ENCODE results near the gene PRRT4. TPM values are rescaled to one million over a fixed set of nuclear protein-coding genes. Genes with fewer than 3 reads are reported as not detected.

Gene PRRT4
- total RNA-seq, result 0.17 TPM in 1 of 2 replicates, not detected in the other

- no peak for DNase-seq (ENCODE audit: low read depth)
Measured at GRCh38 chr7:128361411-128362379, at the start of gene PRRT4. Gene PRRT4, minus strand, starts transcription at chr7:128361690.

DNA sequence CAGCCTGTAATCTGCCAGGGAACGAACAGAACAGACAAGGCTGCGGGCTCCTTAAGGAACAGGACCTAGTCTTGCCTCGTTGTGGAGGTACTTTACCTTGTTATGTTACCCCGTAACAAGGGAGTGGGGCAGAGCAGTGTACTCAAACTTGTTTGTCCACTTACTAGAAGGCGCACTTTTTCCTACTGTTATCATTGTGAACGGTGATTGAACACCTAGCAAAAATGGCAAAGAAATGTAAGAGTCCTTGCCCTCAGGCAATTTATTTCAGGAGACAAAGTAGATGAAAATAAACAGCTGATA lies 48.9 kb upstream of the PRRT4 start:
- DNase-seq (ENCODE audit: low read depth), result peak; percentile 56

GRCh38 chr7:128409596-128410450 lies 48.3 kb upstream of the PRRT4 start, which contains the start of gene IMPDH1:
Gene IMPDH1, minus strand, starts transcription at chr7:128409982. Its CDS starts 81 bp downstream, at chr7:128409901.
- DNase-seq (ENCODE audit: low read depth), result no peak

DNA sequence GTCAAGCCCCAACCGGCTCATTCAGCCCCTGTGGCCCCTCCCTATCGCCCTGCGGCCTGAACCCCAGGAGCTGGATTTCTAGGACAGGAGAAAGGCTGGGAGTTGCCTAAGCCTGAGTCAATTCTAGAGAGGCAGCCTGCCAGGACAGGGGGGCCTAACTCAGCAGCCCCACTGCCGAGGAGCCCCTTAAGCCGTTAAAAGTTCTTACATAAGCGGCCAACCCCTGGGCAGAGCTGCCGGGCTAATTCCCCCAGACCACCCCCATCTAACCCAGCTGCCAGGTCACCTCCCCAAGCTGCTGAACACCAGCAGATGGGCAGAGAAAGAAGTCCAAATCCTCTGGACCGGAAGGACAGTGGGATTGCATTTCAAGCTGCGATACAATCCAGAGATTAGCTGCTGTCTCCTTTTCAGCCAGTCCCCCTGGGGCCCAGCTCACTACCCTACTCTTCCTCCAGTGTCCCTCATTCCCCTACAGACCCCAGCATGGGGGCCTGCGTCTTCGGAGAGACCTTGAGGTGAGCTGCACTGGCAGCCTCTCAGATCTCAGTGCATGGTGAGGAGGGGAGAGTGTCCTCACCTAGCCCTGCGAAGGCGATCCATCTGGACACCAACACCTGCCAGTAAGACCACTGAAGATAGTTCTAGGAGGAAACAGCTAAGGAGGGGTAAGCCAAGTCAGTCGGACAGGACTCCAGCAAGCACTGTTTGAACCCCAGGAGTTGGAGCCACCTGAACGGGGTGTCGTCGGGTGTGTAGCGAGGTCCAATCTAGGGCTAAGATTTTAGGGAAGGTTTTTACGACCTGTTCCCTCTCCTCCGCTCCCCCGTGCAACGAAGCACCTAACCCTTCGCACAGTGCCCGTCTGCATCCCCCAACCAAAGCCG lies 47.5 kb upstream of the PRRT4 start:
- DNase-seq (ENCODE audit: low read depth), result no peak

- no peak for DNase-seq (ENCODE audit: low read depth)
Measured at GRCh38 chr7:128407751-128408708, 46.5 kb upstream of the PRRT4 start.

GRCh38 chr7:128407233-128407589 lies 45.7 kb upstream of the PRRT4 start:
- DNase-seq (ENCODE audit: low read depth), result no peak

- no peak for DNase-seq (ENCODE audit: low read depth)
Measured at GRCh38 chr7:128406314-128407232, 45.1 kb upstream of the PRRT4 start.

GRCh38 chr7:128405471-128406313 lies 44.2 kb upstream of the PRRT4 start:
- no peak for DNase-seq (ENCODE audit: low read depth)

DNA sequence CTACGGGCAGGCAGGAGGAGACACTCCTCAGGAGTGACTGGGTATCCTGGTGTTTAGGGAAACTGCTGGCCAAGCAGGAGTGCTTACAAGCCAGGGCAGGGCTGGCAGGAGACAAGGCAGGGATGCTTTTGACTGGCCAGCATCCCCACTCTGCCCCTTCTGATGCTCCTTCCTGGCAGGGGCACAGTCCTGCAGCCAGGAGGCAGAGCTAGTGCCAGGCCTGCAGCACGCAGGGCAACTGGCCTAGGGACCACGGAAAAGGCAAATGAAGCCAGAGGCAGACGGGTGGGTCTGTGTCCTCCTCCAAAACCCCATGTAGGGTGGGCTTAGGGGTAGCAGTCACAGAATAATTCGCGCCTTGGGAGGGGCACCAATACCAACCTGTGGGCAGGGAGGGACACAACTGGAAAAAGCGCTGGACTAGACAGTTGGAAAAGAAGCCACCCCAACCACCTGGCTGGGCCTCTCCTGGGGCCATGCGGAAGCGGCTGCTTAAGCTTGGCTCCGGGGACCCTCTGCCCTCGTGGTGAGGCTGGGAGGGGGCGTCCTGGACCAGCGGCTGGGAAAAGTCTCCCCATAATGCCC lies 43.5 kb upstream of the PRRT4 start:
- no peak for DNase-seq (ENCODE audit: low read depth)

- DNase-seq (ENCODE audit: low read depth), result no peak
Measured at GRCh38 chr7:128404143-128404681, 42.7 kb upstream of the PRRT4 start.

DNA sequence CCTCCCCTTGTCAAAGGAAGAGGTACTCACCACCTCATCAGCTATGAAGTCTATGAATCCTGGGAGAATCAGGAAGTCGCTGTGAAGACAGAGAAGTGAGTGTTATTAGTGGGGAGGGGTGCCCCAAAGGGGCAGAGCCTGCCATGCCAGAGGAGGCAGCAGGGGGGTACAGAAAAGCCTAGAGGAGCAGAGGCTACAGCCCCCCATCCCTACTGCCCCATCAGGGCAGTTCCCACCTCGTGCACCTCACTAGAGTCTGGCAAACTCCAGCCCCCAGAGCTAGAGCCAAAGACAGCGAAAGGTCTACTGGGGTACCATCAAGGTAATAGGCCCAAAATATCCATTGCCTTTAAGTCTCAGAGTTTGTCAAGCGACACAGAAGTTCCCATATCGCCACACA lies 42.2 kb upstream of the PRRT4 start:
- no peak for DNase-seq (ENCODE audit: low read depth)

DNA sequence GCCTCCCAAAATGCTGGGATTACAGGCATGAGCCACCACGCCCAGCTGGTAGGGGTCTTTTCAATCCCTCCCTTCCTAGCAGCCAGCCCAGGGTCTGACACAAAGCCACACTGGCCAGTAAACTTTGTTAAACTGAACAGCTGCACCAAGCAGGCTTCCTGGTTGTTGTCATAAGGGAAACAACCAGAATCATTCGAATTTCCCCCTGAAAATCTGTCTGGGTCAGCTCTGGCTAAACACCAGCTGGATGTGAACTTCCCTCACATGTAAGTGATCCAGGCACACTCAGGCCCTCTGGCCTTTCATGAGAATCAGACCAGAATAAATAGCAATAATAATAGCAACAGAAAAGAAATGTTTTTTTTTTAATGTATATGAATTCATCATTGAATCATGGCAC lies 40.9 kb upstream of the PRRT4 start:
- DNase-seq (ENCODE audit: low read depth), result no peak

GRCh38 chr7:128400566-128400965 lies 39.1 kb upstream of the PRRT4 start:
- DNase-seq (ENCODE audit: low read depth), result no peak

DNA sequence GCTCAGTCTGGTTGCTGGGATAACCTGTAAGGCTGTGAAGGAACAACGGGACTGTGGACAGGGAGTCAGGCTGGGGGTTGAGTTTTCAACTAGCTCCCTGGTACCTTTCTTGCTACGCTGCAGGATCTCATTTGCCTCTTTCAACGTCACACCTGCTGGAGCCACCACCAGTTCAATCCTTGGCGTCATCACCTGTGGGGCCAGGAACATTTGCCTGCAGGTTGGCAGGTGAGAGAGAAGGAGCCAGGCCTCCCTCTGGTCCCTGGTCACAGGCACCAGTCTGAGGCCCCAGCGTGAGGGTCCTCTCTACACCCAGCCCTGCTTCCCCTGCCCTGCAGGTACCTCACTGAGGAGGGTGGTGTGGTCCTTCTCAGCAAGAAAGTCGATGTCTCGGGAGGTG lies 38.5 kb upstream of the PRRT4 start:
- DNase-seq (ENCODE audit: low read depth), result no peak

DNA sequence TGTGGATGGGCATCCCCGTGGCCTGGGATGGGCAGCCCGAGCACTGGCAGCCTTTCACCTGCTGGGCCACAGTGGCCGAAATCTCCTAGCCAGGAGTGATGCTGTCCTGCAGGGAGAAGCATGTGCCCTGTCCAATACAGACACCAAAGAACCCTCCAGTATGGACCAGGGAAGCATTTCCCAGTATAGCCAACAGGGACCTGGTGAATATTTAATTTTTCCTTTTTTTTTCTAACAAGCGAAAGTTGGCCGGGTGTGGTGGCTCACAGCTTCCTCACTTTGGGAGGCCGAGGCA lies 37.3 kb upstream of the PRRT4 start:
- no peak for DNase-seq (ENCODE audit: low read depth)

DNA sequence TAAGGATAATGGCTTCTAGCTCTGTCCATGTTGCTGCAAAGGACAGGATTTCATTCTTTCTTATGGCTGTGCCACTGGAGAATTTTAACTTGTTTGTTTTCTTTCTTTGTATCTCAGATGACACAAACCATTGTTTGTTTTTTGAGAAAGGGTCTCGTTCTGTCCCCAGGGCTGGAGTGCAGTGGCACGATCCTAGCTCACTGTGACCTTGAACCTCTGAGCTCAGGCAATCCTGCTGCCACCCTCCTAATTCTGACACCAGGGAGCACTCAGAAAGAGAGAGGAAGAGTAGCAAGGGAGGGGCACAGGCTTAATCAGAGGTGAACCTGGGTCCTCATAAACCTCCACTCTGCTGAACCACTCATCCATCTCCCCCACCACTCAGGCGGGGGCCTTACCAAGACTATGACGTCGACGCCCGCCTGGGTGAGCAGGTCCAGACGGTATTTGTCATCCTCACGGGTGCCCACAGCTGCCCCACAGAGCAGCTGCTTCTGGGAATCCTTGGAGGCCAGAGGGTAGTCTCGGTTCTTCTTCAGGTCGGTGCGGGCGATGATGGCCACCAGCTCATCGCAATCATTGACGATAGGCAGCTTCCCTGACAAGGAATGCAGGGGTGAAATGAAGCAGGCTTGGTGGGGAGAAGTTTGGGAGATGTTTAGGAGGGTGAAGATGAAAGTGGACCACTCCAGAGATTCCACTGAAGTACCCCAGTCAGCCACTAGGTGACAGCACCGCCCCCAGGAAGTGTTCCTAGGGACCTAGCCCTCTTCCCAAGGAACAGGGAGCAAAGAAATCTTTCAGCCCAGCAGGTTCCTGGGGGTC lies 36.7 kb upstream of the PRRT4 start:
- DNase-seq (ENCODE audit: low read depth), result no peak

DNA sequence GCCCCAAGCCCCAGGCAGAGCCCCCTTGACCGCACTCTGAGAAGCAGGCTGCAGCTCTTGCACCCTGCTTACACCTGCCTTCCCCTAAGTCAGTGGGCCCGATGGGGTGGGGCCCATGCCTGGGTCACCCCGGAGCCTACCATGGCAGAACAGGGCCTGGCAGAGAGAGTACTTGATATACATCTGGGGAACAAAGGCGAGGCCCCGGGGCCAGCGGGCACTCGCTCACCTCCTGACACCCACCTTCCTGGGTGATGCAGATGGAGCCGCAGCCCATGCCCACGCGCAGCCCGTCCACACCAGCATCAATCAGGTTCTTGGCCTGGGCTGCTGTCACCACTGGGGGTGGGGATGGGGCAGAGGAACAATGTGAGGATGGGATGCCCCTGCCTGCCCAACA lies 34.9 kb upstream of the PRRT4 start:
- no peak for DNase-seq (ENCODE audit: low read depth)
